HEK293T (cell line): Measurements from ENCODE around the gene MECR.

Experiments
- ARNT ChIP-seq: fragments of 450-650 bp; IDR thresholded peaks from 2 replicates; pipeline ENCODE4 v1.6.1; 2017; ENCODE audit warnings: mild to moderate bottlenecking
- BHLHE40 ChIP-seq: fragments of 450-650 bp; IDR thresholded peaks from 2 replicates; pipeline ENCODE4 v1.6.1; 2016; ENCODE audit warnings: mild to moderate bottlenecking, moderate library complexity, borderline replicate concordance
- CTBP1 ChIP-seq: fragments of 450-650 bp; IDR thresholded peaks from 2 replicates; pipeline ENCODE4 v1.6.1; 2016; ENCODE audit warnings: borderline replicate concordance
- ELF4 ChIP-seq: fragments of 450-650 bp; IDR thresholded peaks from 2 replicates; pipeline ENCODE4 v1.6.1; 2017; ENCODE audit warnings: antibody characterized with exemption
- FOXA1 ChIP-seq: fragments of 450-650 bp; IDR thresholded peaks from 2 replicates; pipeline ENCODE4 v1.6.1; 2016; ENCODE audit warnings: mild to moderate bottlenecking
- FOXK2 ChIP-seq: fragments of 450-650 bp; IDR thresholded peaks from 2 replicates; pipeline ENCODE4 v1.6.1; 2016; ENCODE audit warnings: mild to moderate bottlenecking
- FOXM1 ChIP-seq: fragments of 450-650 bp; IDR thresholded peaks from 2 replicates; pipeline ENCODE4 v1.6.1; 2017; ENCODE audit warnings: mild to moderate bottlenecking, borderline replicate concordance
- HDGF ChIP-seq: fragments of 450-650 bp; IDR thresholded peaks from 2 replicates; pipeline ENCODE4 v1.6.1; 2017; ENCODE audit warnings: antibody characterized with exemption, borderline replicate concordance
- SP1 ChIP-seq: fragments of 450-650 bp; IDR thresholded peaks from 2 replicates; pipeline ENCODE4 v1.6.1; 2017
- ZNF384 ChIP-seq: fragments of 450-650 bp; IDR thresholded peaks from 2 replicates; pipeline ENCODE4 v1.6.1; 2016

- no peak for TF ChIP-seq FOXK2
- TF ChIP-seq SP1 = no peak
- TF ChIP-seq ELF4 = no peak
- TF ChIP-seq ZNF384 = no peak
- TF ChIP-seq FOXA1 = no peak
- no peak for TF ChIP-seq BHLHE40
- no peak for TF ChIP-seq FOXM1
- no peak for TF ChIP-seq CTBP1
- no peak for TF ChIP-seq ARNT
- no peak for TF ChIP-seq HDGF
Observed at GRCh38 chr1:29258976-29259801, 28.5 kb upstream of the MECR start.
